Measurements from ENCODE around the gene CASP3.
"Not testable (repeated sequence)": the region's sequence is repeated elsewhere in the genome, so short reads cannot be mapped to it uniquely, and the experiment has no call there.

The CASP3 gene

GRCh38 chr4:184591747-184592270 is 57.4 kb downstream of the CASP3 start:
- DNase-seq, result not testable (repeated sequence)

GRCh38 chr4:184591070-184591677 is 58.1 kb downstream of the CASP3 start:
- DNase-seq, result no peak

GRCh38 chr4:184590196-184590595 is 59.1 kb downstream of the CASP3 start:
- DNase-seq, result no peak

GRCh38 chr4:184588893-184589292 is 60.4 kb downstream of the CASP3 start:
- DNase-seq, result no peak

GRCh38 chr4:184587701-184588100 is 61.5 kb downstream of the CASP3 start:
- DNase-seq, result no peak

GRCh38 chr4:184587221-184587620 is 62.0 kb downstream of the CASP3 start:
- no peak for DNase-seq

- DNase-seq, result no peak
These were observed 65.3 kb downstream of the CASP3 start for GRCh38 chr4:184583738-184584502.

Data from NCI-H774 (cell line).